Prostate gland (tissue), 2 donors: ENCODE measurements around the gene SNX19. TPM values are rescaled to one million over a fixed set of nuclear protein-coding genes. Genes with fewer than 3 reads are reported as not detected.

ENCODE experiments used
- DNase-seq: peaks from one replicate; pipeline ENCODE4 v3.0.0-alpha.2; 2019; ENCODE audit warnings: low spot score
- H3K27ac ChIP-seq, 2 donors: fragments of 200-600 bp; sonication (generic); 2 replicates each; pipeline ENCODE4 v1.5.1; 2017 to 2019
- H3K27me3 ChIP-seq: fragments of 200-600 bp; sonication (generic); replicated peaks from 2 replicates; pipeline ENCODE4 v1.5.1; 2019; ENCODE audit not compliant: insufficient read depth
- H3K36me3 ChIP-seq, 2 donors: fragments of 200-600 bp; sonication (generic); 1 replicate in 1 of 2; 2 replicates in 1 of 2; pipeline versions ENCODE4 v1.5.1 to v1.8.1; 2017 to 2019
- H3K4me1 ChIP-seq: fragments of 200-600 bp; sonication (generic); replicated peaks from 2 replicates; pipeline ENCODE4 v1.5.1; 2019
- H3K4me3 ChIP-seq, 2 donors: fragments of 200-600 bp; sonication (generic); 2 replicates each; pipeline ENCODE4 v1.5.1; 2017 to 2019
- H3K9me3 ChIP-seq: fragments of 200-600 bp; sonication (generic); 2 replicates; pipeline ENCODE4 v1.5.1; 2017
- CTCF ChIP-seq, 4 experiments: fragments of 200-600 bp in 2 of 4; fragments of 450-650 bp in 2 of 4; sonication (generic) in 2 of 4; IDR thresholded peaks; 1 replicate in 3 of 4; 2 replicates in 1 of 4; pipeline ENCODE4 v1.5.1; 2016 to 2019; ENCODE audit warnings: antibody characterized with exemption in 4 of 4, mild to moderate bottlenecking in 2 of 4, moderate library complexity in 2 of 4
- POLR2A ChIP-seq: fragments of 450-650 bp; IDR thresholded peaks from one replicate; pipeline ENCODE4 v1.6.1; 2016; ENCODE audit warnings: antibody characterized with exemption, mild to moderate bottlenecking
- POLR2AphosphoS5 ChIP-seq: sonication (generic); formaldehyde crosslinking; IDR thresholded peaks from one replicate; pipeline ENCODE4 v1.6.1; 2017; ENCODE audit warnings: antibody characterized with exemption
- WGBS: methylation state at CpG from one replicate; pipeline ENCODE4 v1.1.5; 2018; 5-methylcytosine and 5-hydroxymethylcytosine counted together
- intact Hi-C: fragments of 100-400 bp; cut with DNase I; formaldehyde crosslinking; loops from one replicate; pipeline ENCODE4 v1.14.2; 2022
- total RNA-seq, 2 donors: library from RNA; depleted of rRNA; stranded (reverse); fragments of >200 nt; gene quantifications; one replicate each; pipeline ENCODE4 v1.1.0, GENCODE V29; 2016

SNX19 gene
- total RNA-seq, 2 donors from 2014 or later, result 87.7 to 115 TPM

GRCh38 chr11:130826572-130826971 is 89.7 kb downstream of the SNX19 start:
- Histone ChIP-seq H3K4me3 (no peak overlapping the region), H3K27me3 (no peaks in the 10 kb centered on the region), H3K4me1 (no peaks in the 10 kb centered on the region), H3K27ac (no peak overlapping the region), H3K9me3 (no peaks in the 10 kb centered on the region), H3K36me3 (no peaks in the 10 kb centered on the region)
- WGBS, result 80% methylated on average over 9 of the region's 9 CpGs
- no peak for TF ChIP-seq POLR2AphosphoS5
- TF ChIP-seq CTCF (IDR thresholded peaks at IDR 0.05), result no peak
- TF ChIP-seq POLR2A, result no peak
- intact Hi-C loops, result loop anchor here (5.0 to 10.0 kb wide), 4 partner anchors 36 to 374 kb away; no protein-coding TSS in a partner anchor
- no peak for DNase-seq

- Histone ChIP-seq H3K36me3 (no peaks in the 10 kb centered on the region), H3K27ac (no peak overlapping the region), H3K27me3 (no peaks in the 10 kb centered on the region)
Measured at GRCh38 chr11:130825983-130826382, 90.3 kb downstream of the SNX19 start.

GRCh38 chr11:130825561-130825960 is 90.7 kb downstream of the SNX19 start:
- no peak overlapping the region for H3K27ac ChIP-seq
- H3K9me3 ChIP-seq, result no peaks in the 10 kb centered on the region
- H3K36me3 ChIP-seq, result no peaks in the 10 kb centered on the region
- no peak for TF ChIP-seq CTCF (IDR thresholded peaks at IDR 0.05)
- intact Hi-C loops, result loop anchor here (5.0 to 10.0 kb wide), 4 partner anchors 37 to 373 kb away; no protein-coding TSS in a partner anchor
- no peak overlapping the region for H3K4me3 ChIP-seq
- no peaks in the 10 kb centered on the region for H3K4me1 ChIP-seq
- no peaks in the 10 kb centered on the region for H3K27me3 ChIP-seq
- 19% methylated on average over 5 of the region's 5 CpGs for WGBS
- no peak for DNase-seq

More at GRCh38 chr11:130825983-130826382, 90.3 kb downstream of the SNX19 start:
- DNase-seq, result no peak
- H3K4me3 ChIP-seq, result no peak overlapping the region
- TF ChIP-seq POLR2A (no peak), CTCF (IDR thresholded peaks at IDR 0.05) (no peak), POLR2AphosphoS5 (no peak)
- no peaks in the 10 kb centered on the region for H3K9me3 ChIP-seq
- no peaks in the 10 kb centered on the region for H3K4me1 ChIP-seq
- WGBS, result 85% methylated on average over 8 of the region's 8 CpGs
- intact Hi-C loops, result loop anchor here (5.0 to 10.0 kb wide), 4 partner anchors 36 to 374 kb away; no protein-coding TSS in a partner anchor
